Skeletal muscle tissue (tissue), 4 donors: ENCODE data around the gene SLC22A23. TPM values are rescaled to one million over a fixed set of nuclear protein-coding genes. Genes with fewer than 3 reads are reported as not detected.

Source experiments
- H3K27ac ChIP-seq: one replicate; pipeline ENCODE4 v1.7.0; 2013; ENCODE audit warnings: mild to moderate bottlenecking, low read depth, low read length, inconsistent platforms
- H3K27me3 ChIP-seq, 3 donors: one replicate each; pipeline ENCODE4 v1.7.0; 2013; ENCODE audit warnings: low read length in 3 of 3; ENCODE audit not compliant: control insufficient read depth in 3 of 3, insufficient read depth in 3 of 3
- H3K36me3 ChIP-seq, 3 donors: one replicate each; pipeline ENCODE4 v1.7.0; 2013; ENCODE audit warnings: low read length in 3 of 3; ENCODE audit not compliant: control insufficient read depth in 3 of 3, insufficient read depth in 3 of 3
- H3K4me1 ChIP-seq, 3 donors: one replicate each; pipeline ENCODE4 v1.7.0; 2013; ENCODE audit warnings: low read length in 3 of 3, mild to moderate bottlenecking in 3 of 3; ENCODE audit not compliant: control insufficient read depth in 3 of 3, insufficient read depth in 3 of 3
- H3K4me3 ChIP-seq, 3 donors: one replicate each; pipeline ENCODE4 v1.7.0; 2013; ENCODE audit warnings: low read length in 3 of 3
- H3K9ac ChIP-seq, 3 donors: one replicate each; pipeline ENCODE4 v1.7.0; 2013; ENCODE audit warnings: low read length in 3 of 3, mild to moderate bottlenecking in 3 of 3, moderate library complexity in 2 of 3, low read depth in 1 of 3
- H3K9me3 ChIP-seq, 3 donors: one replicate each; pipeline ENCODE4 v1.7.0; 2013; ENCODE audit warnings: low read length in 3 of 3; ENCODE audit not compliant: control insufficient read depth in 3 of 3
- total RNA-seq: library from RNA; depleted of rRNA; stranded (reverse); fragments of >200 nt; gene quantifications from one replicate; pipeline ENCODE4 v1.2.3, GENCODE V29; 2014
- donor health status: Osteomylitis.

The SLC22A23 gene
- total RNA-seq, 1 donor from 2014 or later, result 2.6 TPM

DNA sequence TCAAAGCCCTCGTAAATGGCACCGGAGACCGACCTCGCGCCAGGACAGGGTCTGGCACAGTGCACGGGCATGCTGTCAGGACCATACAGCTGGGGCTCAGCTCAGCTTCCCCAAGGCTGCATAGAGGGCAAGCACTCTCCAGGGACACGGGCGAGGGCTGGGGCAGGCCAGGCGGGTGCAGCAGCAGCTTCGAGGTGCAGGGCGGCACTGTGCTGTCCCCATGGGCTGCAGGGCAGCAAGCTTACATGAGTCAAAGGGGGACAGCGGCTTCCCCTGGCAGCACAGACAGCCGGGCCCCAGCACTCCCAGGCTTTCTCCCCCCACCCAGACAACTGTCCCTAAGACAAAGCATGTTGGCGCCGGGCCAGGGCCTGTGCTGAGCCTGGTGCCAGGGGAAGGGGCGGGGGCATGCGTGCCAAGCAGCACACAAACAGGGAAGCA, 172.4 kb downstream of the SLC22A23 start:
- Histone ChIP-seq H3K9me3 (no peaks in the 10 kb centered on the region), H3K27ac (no peak overlapping the region), H3K27me3 (no peaks in the 10 kb centered on the region), H3K36me3 (peaks cover 0 to 3% (median 3%) of the 10 kb centered on the region in 3 donors), H3K4me1 (peaks cover 18 to 36% (median 33%) of the 10 kb centered on the region in 3 donors), H3K9ac (no peak overlapping the region), H3K4me3 (no peak overlapping the region)

GRCh38 chr6:3283641-3284435, 173.0 kb downstream of the SLC22A23 start:
- Histone ChIP-seq H3K9me3 (no peaks in the 10 kb centered on the region), H3K27ac (no peak overlapping the region), H3K4me3 (no peak overlapping the region), H3K36me3 (peaks cover 0 to 3% (median 3%) of the 10 kb centered on the region in 3 donors), H3K9ac (no peak overlapping the region), H3K27me3 (no peaks in the 10 kb centered on the region), H3K4me1 (peaks cover 18 to 33% (median 33%) of the 10 kb centered on the region in 3 donors)

- no peak overlapping the region for H3K4me3 ChIP-seq
- H3K36me3 ChIP-seq, result peaks cover 0 to 3% (median 3%) of the 10 kb centered on the region in 3 donors
- no peaks in the 10 kb centered on the region for H3K9me3 ChIP-seq
- no peak overlapping the region for H3K9ac ChIP-seq
- no peak overlapping the region for H3K27ac ChIP-seq
- no peaks in the 10 kb centered on the region for H3K27me3 ChIP-seq
- peaks cover 18 to 33% (median 33%) of the 10 kb centered on the region in 3 donors for H3K4me1 ChIP-seq
These were observed 173.6 kb downstream of the SLC22A23 start for GRCh38 chr6:3283241-3283640.

- Histone ChIP-seq H3K36me3 (peaks cover 3% of the 10 kb centered on the region in 3 donors), H3K4me3 (no peak overlapping the region), H3K4me1 (peaks cover 18 to 33% (median 33%) of the 10 kb centered on the region in 3 donors), H3K27me3 (no peaks in the 10 kb centered on the region), H3K9me3 (no peaks in the 10 kb centered on the region), H3K9ac (no peak overlapping the region), H3K27ac (peak overlapping the region; percentile 14)
These were observed 174.2 kb downstream of the SLC22A23 start for GRCh38 chr6:3282476-3283236.

DNA sequence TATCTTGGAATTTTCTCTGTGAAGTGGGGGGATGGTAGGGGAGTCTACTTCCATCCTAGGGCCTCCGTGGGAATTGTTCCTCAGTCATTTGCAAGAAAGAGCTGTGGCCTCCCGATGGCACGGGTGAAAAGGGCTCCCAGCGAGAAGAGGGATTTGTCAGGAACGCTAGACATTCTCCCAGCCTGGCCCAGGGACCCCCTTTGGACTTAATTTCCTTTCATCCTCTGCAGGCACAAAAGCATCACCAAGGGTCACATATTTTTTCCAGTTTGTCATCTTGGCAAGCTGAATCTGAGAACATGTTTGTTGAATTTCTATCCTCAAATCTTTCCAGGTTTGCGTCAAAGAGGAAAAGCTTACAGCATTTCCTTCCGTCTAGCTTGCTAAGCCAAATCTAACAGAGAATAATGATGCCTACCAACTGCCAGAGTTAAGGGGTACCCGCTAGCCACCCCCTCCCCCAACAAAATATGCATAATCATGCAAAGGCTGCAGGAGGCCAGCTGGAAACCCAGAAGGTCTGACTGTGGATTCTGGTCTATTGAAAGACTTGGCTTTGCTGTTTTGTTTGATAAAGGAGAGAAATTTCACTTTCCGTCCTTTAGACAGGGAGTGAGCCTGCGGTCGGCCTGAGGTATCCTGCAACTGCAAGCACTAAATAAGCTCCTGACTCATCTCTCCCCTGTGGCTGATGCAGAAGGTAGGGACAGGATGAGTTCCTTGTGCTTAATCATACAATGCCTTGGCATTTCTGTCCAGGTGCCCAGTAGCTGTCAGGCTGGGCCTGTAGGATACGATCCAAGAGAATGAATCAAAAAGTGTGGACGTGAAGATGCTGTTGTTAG, 175.0 kb downstream of the SLC22A23 start:
- H3K4me1 ChIP-seq, result peaks cover 18 to 33% (median 33%) of the 10 kb centered on the region in 3 donors
- peak overlapping the region; percentile 14 for H3K27ac ChIP-seq
- no peaks in the 10 kb centered on the region for H3K27me3 ChIP-seq
- H3K9ac ChIP-seq, result peak overlapping the region in 1 of 3 donors; percentile 40
- no peaks in the 10 kb centered on the region for H3K9me3 ChIP-seq
- peaks cover 3 to 5% (median 3%) of the 10 kb centered on the region in 3 donors for H3K36me3 ChIP-seq
- H3K4me3 ChIP-seq, result no peak overlapping the region

GRCh38 chr6:3280866-3281465, 175.9 kb downstream of the SLC22A23 start:
- H3K9ac ChIP-seq, result peak overlapping the region in 1 of 3 donors; percentile 45
- no peaks in the 10 kb centered on the region for H3K9me3 ChIP-seq
- no peak overlapping the region for H3K4me3 ChIP-seq
- H3K27ac ChIP-seq, result no peak overlapping the region
- peaks cover 18 to 33% (median 33%) of the 10 kb centered on the region in 3 donors for H3K4me1 ChIP-seq
- peaks cover 3 to 6% (median 5%) of the 10 kb centered on the region in 3 donors for H3K36me3 ChIP-seq
- H3K27me3 ChIP-seq, result no peaks in the 10 kb centered on the region

DNA sequence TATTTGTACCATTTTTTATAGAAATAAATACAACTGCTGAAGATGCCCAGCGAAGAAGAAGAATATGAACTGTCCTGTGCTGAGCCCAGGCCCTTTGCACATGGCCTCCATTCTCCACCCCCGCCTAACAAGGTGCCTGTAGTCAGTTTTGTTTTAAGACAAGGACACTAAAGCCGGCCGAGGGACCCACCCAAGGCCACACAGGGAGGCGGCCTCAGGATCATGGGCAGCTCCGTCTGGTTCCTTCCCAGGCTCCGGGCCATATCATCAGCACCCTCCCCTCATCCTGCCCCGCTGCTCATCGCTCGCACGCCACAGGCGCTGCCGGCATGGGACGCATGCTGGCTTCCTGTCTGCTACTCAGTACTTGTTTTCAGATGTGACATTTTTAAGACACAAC, 176.8 kb downstream of the SLC22A23 start:
- Histone ChIP-seq H3K36me3 (peaks cover 3 to 6% (median 5%) of the 10 kb centered on the region in 3 donors), H3K9ac (no peak overlapping the region), H3K27me3 (no peaks in the 10 kb centered on the region), H3K4me1 (peaks cover 18 to 33% (median 32%) of the 10 kb centered on the region in 3 donors), H3K27ac (no peak overlapping the region), H3K4me3 (no peak overlapping the region), H3K9me3 (no peaks in the 10 kb centered on the region)

DNA sequence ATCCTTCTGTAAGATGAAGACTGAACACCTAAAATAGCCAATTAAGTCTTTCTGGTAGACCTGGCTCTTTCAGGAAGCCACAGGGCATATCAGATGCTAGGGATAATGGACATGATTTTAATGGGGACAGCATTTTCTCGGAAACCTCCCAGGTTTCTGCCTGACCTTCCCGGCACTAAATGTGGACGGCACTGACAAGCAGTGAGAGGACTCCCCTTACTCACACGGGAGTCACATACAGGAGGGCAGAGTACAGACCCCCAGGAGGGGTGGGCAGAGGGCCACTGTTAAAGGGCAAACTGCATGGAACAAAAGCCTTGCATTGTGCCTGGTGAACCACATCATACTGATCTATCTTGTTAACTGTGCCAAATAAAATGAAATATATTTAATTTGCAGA, 178.2 kb downstream of the SLC22A23 start:
- H3K4me1 ChIP-seq, result peaks cover 12 to 21% (median 21%) of the 10 kb centered on the region in 3 donors
- H3K27me3 ChIP-seq, result no peaks in the 10 kb centered on the region
- H3K9me3 ChIP-seq, result no peaks in the 10 kb centered on the region

DNA sequence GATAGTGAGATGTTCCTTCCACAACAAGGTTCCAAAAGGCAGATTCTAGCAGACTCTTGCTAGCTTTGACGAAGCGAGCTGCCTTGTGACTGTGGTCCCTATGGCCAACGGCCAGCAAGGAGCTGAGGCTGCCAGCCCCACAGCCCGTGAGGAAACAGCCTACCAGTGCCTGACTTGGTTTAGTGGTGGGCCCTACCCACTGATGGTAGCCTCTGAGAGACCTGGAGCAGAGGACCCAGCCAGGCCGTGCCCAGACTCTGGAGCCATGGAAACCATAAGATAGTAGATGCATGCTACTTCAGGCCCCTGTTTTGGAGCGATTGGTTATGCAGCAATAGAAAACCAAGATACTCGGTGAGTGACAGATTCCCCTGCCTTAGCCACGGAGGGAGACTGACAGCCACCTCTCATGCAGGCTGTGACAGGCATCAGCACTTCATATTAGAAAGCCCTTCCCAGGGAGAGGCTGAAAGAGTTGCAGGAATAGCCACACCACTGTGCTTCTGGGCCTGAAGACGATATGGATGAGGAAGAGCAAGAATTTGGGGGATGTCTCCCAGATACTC, 178.9 kb downstream of the SLC22A23 start:
- Histone ChIP-seq H3K36me3 (peaks cover 0 to 9% (median 7%) of the 10 kb centered on the region in 3 donors), H3K9me3 (no peaks in the 10 kb centered on the region), H3K27me3 (no peaks in the 10 kb centered on the region), H3K4me3 (no peak overlapping the region), H3K9ac (no peak overlapping the region), H3K27ac (no peak overlapping the region), H3K4me1 (peaks cover 12 to 20% (median 16%) of the 10 kb centered on the region in 3 donors)

More for the DNA sequence above, 178.2 kb downstream of the SLC22A23 start:
- no peak overlapping the region for H3K9ac ChIP-seq
- no peak overlapping the region for H3K4me3 ChIP-seq
- H3K27ac ChIP-seq, result no peak overlapping the region
- H3K36me3 ChIP-seq, result peaks cover 0 to 9% (median 6%) of the 10 kb centered on the region in 3 donors
